Activated naive CD8-positive, alpha-beta T cell (primary cell): ENCODE measurements around the gene SPEG.

Source experiments
- H3K27ac Mint-ChIP-seq: one replicate; pipeline ENCODE4 v1.8.0; 2021; ENCODE audit warnings: mixed read lengths
- H3K27me3 Mint-ChIP-seq: one replicate; pipeline ENCODE4 v1.8.0; 2021; ENCODE audit warnings: mixed read lengths
- H3K36me3 Mint-ChIP-seq: one replicate; pipeline ENCODE4 v1.8.0; 2021; ENCODE audit warnings: mixed read lengths
- H3K4me1 Mint-ChIP-seq: one replicate; pipeline ENCODE4 v1.8.0; 2021; ENCODE audit warnings: low read depth, mixed read lengths
- H3K4me3 Mint-ChIP-seq: one replicate; pipeline ENCODE4 v1.8.0; 2021; ENCODE audit warnings: mild to moderate bottlenecking, mixed read lengths
- H3K9me3 Mint-ChIP-seq: one replicate; pipeline ENCODE4 v1.8.0; 2021; ENCODE audit warnings: low read depth, mixed read lengths

Gene SPEG

GRCh38 chr2:219426534-219427136 is 8.0 kb upstream of the SPEG start:
- Mint-ChIP-seq H3K27me3 (no peaks in the 10 kb centered on the region), H3K9me3 (no peaks in the 10 kb centered on the region), H3K36me3 (no peaks in the 10 kb centered on the region), H3K4me1 (no peaks in the 10 kb centered on the region), H3K27ac (no peak overlapping the region), H3K4me3 (no peak overlapping the region)

- H3K27me3 Mint-ChIP-seq: no peaks in the 10 kb centered on the region
- H3K27ac Mint-ChIP-seq: no peak overlapping the region
- H3K4me3 Mint-ChIP-seq: no peak overlapping the region
- no peaks in the 10 kb centered on the region for H3K9me3 Mint-ChIP-seq
- no peaks in the 10 kb centered on the region for H3K4me1 Mint-ChIP-seq
- H3K36me3 Mint-ChIP-seq: no peaks in the 10 kb centered on the region
Observed at GRCh38 chr2:219428469-219428868, 6.2 kb upstream of the SPEG start.

DNA sequence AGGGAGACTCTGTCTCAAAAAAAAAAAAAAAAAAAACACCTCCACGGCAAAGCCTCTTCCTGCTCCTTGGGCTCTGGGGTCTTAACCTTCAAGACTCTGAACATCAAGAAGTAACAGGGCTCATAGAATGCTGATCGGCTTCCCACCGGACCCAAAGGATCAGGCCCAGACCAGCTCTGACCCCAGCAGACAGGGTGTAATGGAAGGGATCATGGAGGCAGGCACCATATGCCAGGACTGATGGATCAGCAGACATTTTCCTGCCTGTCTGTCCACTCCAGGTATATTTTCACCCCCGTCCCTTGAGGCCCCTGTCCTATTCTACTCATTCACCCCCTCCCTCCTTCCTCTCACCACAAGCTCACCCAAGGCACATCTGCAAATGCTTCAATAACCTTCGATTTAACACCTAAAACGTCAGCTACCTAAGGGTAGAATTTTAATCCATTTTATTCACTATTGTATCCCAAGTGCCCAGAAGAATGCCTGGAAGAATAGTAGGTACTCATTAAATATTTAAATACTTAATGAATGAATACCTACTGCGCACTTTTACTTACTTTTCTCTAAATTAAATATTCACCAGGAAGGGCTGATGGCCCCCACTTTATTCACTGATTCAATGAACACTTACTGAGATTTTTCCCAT is 4.6 kb upstream of the SPEG start:
- Mint-ChIP-seq H3K36me3 (no peaks in the 10 kb centered on the region), H3K4me1 (no peaks in the 10 kb centered on the region), H3K9me3 (no peaks in the 10 kb centered on the region), H3K27me3 (peaks cover 2% of the 10 kb centered on the region), H3K4me3 (no peak overlapping the region), H3K27ac (no peak overlapping the region)

- Mint-ChIP-seq H3K4me1 (peaks cover 1% of the 10 kb centered on the region), H3K4me3 (no peak overlapping the region), H3K27me3 (peaks cover 6% of the 10 kb centered on the region), H3K27ac (no peak overlapping the region), H3K36me3 (no peaks in the 10 kb centered on the region), H3K9me3 (no peaks in the 10 kb centered on the region)
Observed at GRCh38 chr2:219430633-219431615, 3.7 kb upstream of the SPEG start.

DNA sequence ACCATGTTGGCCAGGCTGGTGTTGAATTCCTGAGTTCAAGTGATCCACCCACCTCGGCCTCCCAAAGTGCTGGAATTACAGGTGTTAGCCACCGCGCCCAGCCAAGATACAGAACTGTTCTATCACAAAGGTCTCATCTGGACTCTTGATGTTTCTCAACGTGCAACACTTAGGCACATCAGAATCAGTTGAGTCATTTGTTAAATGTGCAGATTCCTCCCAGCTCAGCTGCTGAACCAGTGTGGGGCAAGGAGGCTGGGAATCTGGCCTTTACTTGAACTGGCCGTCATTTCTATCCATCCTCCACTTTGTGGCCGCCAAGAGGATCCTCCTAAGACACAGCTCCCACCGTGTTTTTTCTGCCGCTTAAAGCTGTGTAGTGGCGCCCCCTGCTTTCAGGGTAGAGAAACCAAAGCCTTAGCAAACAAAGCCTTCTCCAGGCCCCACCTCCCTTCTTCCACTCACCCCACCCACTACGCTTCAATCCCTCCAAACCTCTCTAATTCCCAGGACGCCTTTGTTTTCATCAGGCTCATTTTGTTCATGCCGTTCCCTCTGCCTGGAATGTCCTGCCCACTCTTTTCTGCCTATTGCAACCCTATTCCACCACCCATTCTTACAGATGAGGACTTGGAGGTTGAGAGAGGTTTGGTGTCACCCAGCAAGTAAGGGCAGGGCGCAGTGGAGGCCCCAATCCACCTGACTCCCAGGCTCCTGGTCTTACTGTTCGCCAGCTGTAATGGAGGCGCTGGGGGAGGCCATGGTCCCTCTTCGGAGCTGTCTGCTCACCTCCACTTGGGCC is 776 bp upstream of the SPEG start:
- Mint-ChIP-seq H3K9me3 (no peaks in the 10 kb centered on the region), H3K27ac (no peak overlapping the region), H3K4me1 (peaks cover 1% of the 10 kb centered on the region), H3K36me3 (no peaks in the 10 kb centered on the region), H3K4me3 (no peak overlapping the region), H3K27me3 (peaks cover 8% of the 10 kb centered on the region)

DNA sequence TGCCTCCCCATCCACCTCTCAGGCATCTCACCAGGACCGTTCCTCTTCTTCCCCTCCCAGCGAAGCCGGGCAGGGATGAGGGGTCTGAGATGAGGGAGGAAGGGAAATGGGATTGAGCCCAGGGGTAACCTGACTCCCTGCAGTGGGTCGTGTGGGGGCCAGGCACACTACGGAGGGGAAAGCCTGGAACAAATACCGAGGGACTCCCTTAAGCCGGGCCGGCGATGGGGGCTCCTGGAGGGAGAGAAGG is 250 bp upstream of the SPEG start:
- Mint-ChIP-seq H3K9me3 (no peaks in the 10 kb centered on the region), H3K4me3 (no peak overlapping the region), H3K27ac (no peak overlapping the region), H3K27me3 (peaks cover 8% of the 10 kb centered on the region), H3K36me3 (no peaks in the 10 kb centered on the region), H3K4me1 (peaks cover 1% of the 10 kb centered on the region)

- H3K9me3 Mint-ChIP-seq: no peaks in the 10 kb centered on the region
- H3K4me1 Mint-ChIP-seq: peaks cover 3% of the 10 kb centered on the region
- H3K4me3 Mint-ChIP-seq: no peak overlapping the region
- H3K36me3 Mint-ChIP-seq: no peaks in the 10 kb centered on the region
- no peak overlapping the region for H3K27ac Mint-ChIP-seq
- peaks cover 8% of the 10 kb centered on the region for H3K27me3 Mint-ChIP-seq
Observed at GRCh38 chr2:219435701-219436100, 1.1 kb downstream of the SPEG start.

DNA sequence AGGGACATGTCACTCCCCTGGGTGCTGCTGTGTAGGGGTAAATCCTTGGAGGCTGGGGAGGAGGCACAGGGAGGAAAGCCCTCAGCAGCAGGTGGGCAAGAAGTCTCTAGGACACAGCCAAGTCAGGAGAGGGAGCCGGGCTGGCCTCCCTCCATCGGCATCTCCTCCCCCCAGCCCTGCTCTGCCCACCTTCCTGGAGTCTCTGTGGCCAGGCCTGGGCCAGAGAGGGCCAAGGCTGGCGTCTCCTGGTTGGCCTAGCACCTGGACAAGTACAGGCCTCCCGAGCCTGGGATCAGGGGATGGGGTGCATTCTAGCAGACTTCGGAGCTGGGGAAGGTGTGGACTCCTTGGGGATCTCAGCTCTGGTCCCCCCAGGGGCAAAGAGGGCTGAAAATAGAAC is 1.8 kb downstream of the SPEG start:
- Mint-ChIP-seq H3K36me3 (no peaks in the 10 kb centered on the region), H3K4me3 (no peak overlapping the region), H3K27ac (no peak overlapping the region), H3K4me1 (peaks cover 11% of the 10 kb centered on the region), H3K9me3 (no peaks in the 10 kb centered on the region), H3K27me3 (peaks cover 8% of the 10 kb centered on the region)

- Mint-ChIP-seq H3K27me3 (peaks cover 8% of the 10 kb centered on the region), H3K4me3 (no peak overlapping the region), H3K4me1 (peaks cover 12% of the 10 kb centered on the region), H3K27ac (no peak overlapping the region), H3K36me3 (no peaks in the 10 kb centered on the region), H3K9me3 (no peaks in the 10 kb centered on the region)
Observed at GRCh38 chr2:219437141-219437540, 2.5 kb downstream of the SPEG start.

- Mint-ChIP-seq H3K4me3 (no peak overlapping the region), H3K27me3 (peaks cover 8% of the 10 kb centered on the region), H3K4me1 (peaks cover 16% of the 10 kb centered on the region), H3K27ac (no peak overlapping the region), H3K36me3 (no peaks in the 10 kb centered on the region), H3K9me3 (no peaks in the 10 kb centered on the region)
Observed at GRCh38 chr2:219437690-219438206, 3.1 kb downstream of the SPEG start.

- no peaks in the 10 kb centered on the region for H3K9me3 Mint-ChIP-seq
- H3K4me3 Mint-ChIP-seq: no peak overlapping the region
- peaks cover 8% of the 10 kb centered on the region for H3K27me3 Mint-ChIP-seq
- no peak overlapping the region for H3K27ac Mint-ChIP-seq
- H3K36me3 Mint-ChIP-seq: no peaks in the 10 kb centered on the region
- peaks cover 20% of the 10 kb centered on the region for H3K4me1 Mint-ChIP-seq
Observed at GRCh38 chr2:219438453-219438852, 3.8 kb downstream of the SPEG start.

- Mint-ChIP-seq H3K9me3 (no peaks in the 10 kb centered on the region), H3K27ac (no peak overlapping the region)
Observed at GRCh38 chr2:219439506-219439905, 4.9 kb downstream of the SPEG start.

DNA sequence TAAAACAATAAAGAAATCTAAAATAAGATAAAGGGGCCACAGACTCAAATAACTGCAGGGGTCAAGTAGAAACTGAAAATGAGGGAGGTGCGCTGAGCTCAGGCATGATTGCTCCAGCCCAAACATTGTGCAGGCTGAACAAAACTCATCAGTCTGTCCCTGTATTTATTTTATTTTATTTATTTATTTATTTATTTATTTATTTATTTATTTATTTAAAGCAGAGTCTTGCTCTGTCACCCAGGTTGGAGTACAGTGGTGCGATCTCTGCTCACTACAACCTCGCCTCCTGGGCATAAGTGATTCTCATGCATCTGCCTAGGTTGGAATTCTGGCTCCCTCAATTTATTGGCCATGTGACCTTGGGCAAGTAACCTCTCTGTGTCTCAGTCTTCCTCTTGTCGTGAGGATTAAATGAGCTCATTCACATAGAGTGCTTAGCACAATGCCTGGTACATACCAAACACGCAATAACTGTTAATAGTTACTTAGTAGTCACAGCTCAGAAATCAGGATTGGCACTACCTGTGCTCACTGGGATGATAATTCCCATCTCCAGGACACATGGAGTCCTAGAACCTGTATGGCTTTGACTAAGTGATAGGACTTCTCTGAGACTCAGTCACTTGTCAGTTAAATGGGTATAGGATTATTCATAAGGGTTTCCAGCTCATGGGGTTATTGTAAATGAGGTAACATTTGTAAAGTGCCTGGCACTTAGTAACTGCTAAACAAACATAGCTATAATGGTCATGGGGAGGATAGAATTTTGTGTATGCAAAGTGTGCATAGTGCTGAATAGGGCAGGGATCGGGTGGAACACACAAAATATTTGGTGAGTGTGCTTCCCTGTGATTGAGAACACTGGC is 6.0 kb downstream of the SPEG start:
- Mint-ChIP-seq H3K4me3 (peak overlapping the region; percentile 85), H3K36me3 (no peaks in the 10 kb centered on the region), H3K27ac (peak overlapping the region; percentile 29), H3K27me3 (peaks cover 5% of the 10 kb centered on the region), H3K4me1 (peaks cover 22% of the 10 kb centered on the region), H3K9me3 (no peaks in the 10 kb centered on the region)

More at GRCh38 chr2:219439506-219439905, 4.9 kb downstream of the SPEG start:
- H3K4me3 Mint-ChIP-seq: no peak overlapping the region
- H3K4me1 Mint-ChIP-seq: peaks cover 20% of the 10 kb centered on the region
- H3K36me3 Mint-ChIP-seq: no peaks in the 10 kb centered on the region
- H3K27me3 Mint-ChIP-seq: peaks cover 6% of the 10 kb centered on the region
